ENCODE data around the gene NEUROG1. TPM values are rescaled to one million over a fixed set of nuclear protein-coding genes. Genes with fewer than 3 reads are reported as not detected.

NEUROG1 gene
- total RNA-seq, 8 experiments from 2014 or later: 0.15 to 29.4 (median 2.3) TPM; not detected in 3

DNA sequence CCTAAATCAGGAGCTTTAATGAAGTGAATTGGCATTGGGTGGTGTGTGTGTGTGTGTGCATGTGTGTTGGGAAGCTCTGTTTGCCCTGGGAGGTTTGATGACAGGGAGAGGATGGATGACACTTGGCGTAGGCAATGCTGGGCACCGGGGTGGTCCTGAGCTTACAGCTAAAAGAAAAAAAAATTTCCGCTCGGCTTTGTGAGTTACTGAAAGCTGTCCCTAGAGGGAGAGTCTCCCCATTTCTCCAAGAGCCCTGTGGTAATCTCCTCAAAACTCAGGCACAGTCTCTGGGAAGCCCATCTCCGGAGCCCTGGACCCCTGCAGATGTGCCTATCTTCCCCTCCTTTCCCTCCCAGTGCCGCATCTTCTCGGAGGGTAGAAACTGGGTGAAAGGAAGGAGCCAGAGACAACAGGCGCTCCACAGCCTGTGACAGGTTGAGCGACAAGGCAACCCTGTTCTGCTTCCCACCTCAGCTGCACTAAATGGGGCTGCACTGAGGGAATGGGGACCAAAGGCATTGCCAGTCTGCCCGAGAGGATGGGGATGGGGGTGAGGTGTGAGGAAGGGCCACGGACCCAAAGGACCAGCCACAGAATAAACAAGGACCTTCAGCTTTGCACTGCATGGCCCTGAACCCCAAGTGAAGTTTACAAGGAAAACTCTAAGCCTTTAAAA lies 47.8 kb downstream of the NEUROG1 start:
- WGBS, 10 experiments: 17 to 75% (median 40%) methylated on average over 1 to 8 of the region's 11 CpGs; no CpG with 5 or more reads in 4 of the 10 experiments
- in situ Hi-C loops (cut with MboI; ENCODE audit: low pct_unique_long_range_greater_than_20kb in 2 of 9, low sequenced_read_pairs in 9 of 9, unreplicated experiment in 9 of 9): no loop called here
- H3K4me3 ChIP-seq: no peak overlapping the region
- peaks cover 52 to 53% of the 10 kb centered on the region in 2 donors for H3K4me1 ChIP-seq (replicated peaks in 1 of 2)
- no peak overlapping the region for H3K27ac ChIP-seq
- ATAC-seq (replicated peaks in 6 of 8): peak in 1 of 8 experiments; percentile 1

GRCh38 chr5:135487037-135487395 lies 48.7 kb downstream of the NEUROG1 start:
- in situ Hi-C loops (cut with MboI; ENCODE audit: low pct_unique_long_range_greater_than_20kb in 2 of 9, low sequenced_read_pairs in 9 of 9, unreplicated experiment in 9 of 9): no loop called here
- Histone ChIP-seq H3K27ac (no peak overlapping the region), H3K4me1 (replicated peaks in 1 of 2) (peaks cover 57 to 59% of the 10 kb centered on the region in 2 donors), H3K4me3 (no peak overlapping the region)
- no peak for ATAC-seq (replicated peaks in 6 of 8)
- WGBS, 10 experiments: 80% methylated on average over 1 of the region's 1 CpG; no CpG with 5 or more reads in 9 of the 10 experiments

- no peak for ATAC-seq (replicated peaks in 6 of 8)
- Histone ChIP-seq H3K27ac (no peak overlapping the region), H3K4me3 (no peak overlapping the region), H3K4me1 (replicated peaks in 1 of 2) (peaks cover 51 to 53% of the 10 kb centered on the region in 2 donors)
- 28 to 100% (median 81%) methylated on average over 1 to 10 of the region's 13 CpGs; no CpG with 5 or more reads in 2 of the 10 experiments for WGBS, 10 experiments
- in situ Hi-C loops (cut with MboI; ENCODE audit: low pct_unique_long_range_greater_than_20kb in 2 of 9, low sequenced_read_pairs in 9 of 9, unreplicated experiment in 9 of 9): no loop called here
Measured at GRCh38 chr5:135486131-135487036, 49.4 kb downstream of the NEUROG1 start.

DNA sequence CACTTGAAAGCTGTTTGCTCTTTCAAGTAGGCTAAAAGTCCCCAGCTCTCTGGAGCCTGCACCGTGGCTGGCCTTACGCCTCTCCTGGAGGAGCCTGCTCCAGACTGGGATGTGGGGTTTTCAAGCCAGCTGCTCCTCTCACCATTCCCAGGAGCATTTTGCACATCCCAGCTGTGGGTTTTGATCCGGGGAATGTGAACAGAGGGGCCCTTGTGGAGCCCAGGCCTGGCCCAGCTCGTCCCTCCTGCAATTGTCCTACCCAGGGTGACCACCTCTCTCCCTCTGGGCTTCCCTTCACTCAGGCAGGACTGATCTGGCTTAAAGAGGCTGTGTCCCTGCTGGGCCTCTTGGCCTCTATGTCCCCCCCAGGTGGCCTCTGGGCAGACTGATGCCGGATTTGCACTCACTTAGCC lies 51.1 kb downstream of the NEUROG1 start:
- no peak for ATAC-seq (replicated peaks in 6 of 8)
- Histone ChIP-seq H3K4me3 (no peak overlapping the region), H3K27ac (no peak overlapping the region), H3K4me1 (replicated peaks in 1 of 2) (peaks cover 34 to 36% of the 10 kb centered on the region in 2 donors)
- in situ Hi-C loops (cut with MboI; ENCODE audit: low pct_unique_long_range_greater_than_20kb in 2 of 9, low sequenced_read_pairs in 9 of 9, unreplicated experiment in 9 of 9): no loop called here
- WGBS, 10 experiments: 40% methylated on average over 1 of the region's 5 CpGs; no CpG with 5 or more reads in 9 of the 10 experiments

Other genes with a start within 250 kb of the NEUROG1 start
- gene MACROH2A1, start 136.7 kb downstream of the NEUROG1 start, total RNA-seq: 100 to 1,000 TPM in 7 of 8 experiments, 10 to 100 TPM in 1; 69.6 to 273 (median 126) TPM
- under 1 TPM in 4 of 8 experiments, not detected in 4; 0.08 to 0.10 (median 0.09) TPM for gene DCANP1, start 88.6 kb downstream of the NEUROG1 start, total RNA-seq
- gene TIFAB, start 83.6 kb downstream of the NEUROG1 start, total RNA-seq: under 1 TPM in 6 of 8 experiments, not detected in 2; 0.04 to 0.43 (median 0.10) TPM
- 10 to 100 TPM in 2 of 8 experiments, 1 to 10 TPM in 2, under 1 TPM in 3, not detected in 1; 0.21 to 13.4 (median 1.1) TPM for gene CXCL14, start 43.0 kb upstream of the NEUROG1 start, total RNA-seq

Data from motor neuron (in vitro differentiated cells).